Astrocyte of the spinal cord (primary cell): Measurements from ENCODE around the gene PDIA6.

Experiments
- DNase-seq: peaks from one replicate; pipeline ENCODE4 v3.0.0; 2011; ENCODE audit warnings: low read depth, low spot score
- H3K4me3 ChIP-seq: 2 replicates; pipeline ENCODE4 v1.5.1; 2011; ENCODE audit warnings: low read depth, mild to moderate bottlenecking, low read length, moderate library complexity
- CTCF ChIP-seq: IDR thresholded peaks from 2 replicates; pipeline ENCODE4 v1.5.1; 2012; ENCODE audit warnings: low read depth, mild to moderate bottlenecking, low read length, inconsistent platforms
- in situ Hi-C: cut with HindIII; loops from 2 replicates; pipeline ENCODE4 v1.10.0; 2017; ENCODE audit warnings: low sequenced_read_pairs

Gene PDIA6

GRCh38 chr2:10760794-10761504 is 51.6 kb downstream of the PDIA6 start:
- in situ Hi-C loops, result no loop called here
- DNase-seq, result no peak
- TF ChIP-seq CTCF, result no peak
- H3K4me3 ChIP-seq, result no peak overlapping the region

- no peak overlapping the region for H3K4me3 ChIP-seq
- TF ChIP-seq CTCF, result no peak
- DNase-seq, result no peak
- in situ Hi-C loops, result no loop called here
Observed at GRCh38 chr2:10759151-10759714, 53.4 kb downstream of the PDIA6 start.

- no peak for DNase-seq
- in situ Hi-C loops, result no loop called here
- TF ChIP-seq CTCF, result no peak
- H3K4me3 ChIP-seq, result no peak overlapping the region
Observed at GRCh38 chr2:10757814-10758286, 54.7 kb downstream of the PDIA6 start.

GRCh38 chr2:10755621-10756020 is 57.0 kb downstream of the PDIA6 start:
- no peak for DNase-seq

GRCh38 chr2:10753876-10754275 is 58.7 kb downstream of the PDIA6 start:
- DNase-seq, result no peak
- H3K4me3 ChIP-seq, result no peak overlapping the region
- in situ Hi-C loops, result no loop called here
- TF ChIP-seq CTCF, result no peak

More at GRCh38 chr2:10755621-10756020, 57.0 kb downstream of the PDIA6 start:
- H3K4me3 ChIP-seq, result no peak overlapping the region
- no peak for TF ChIP-seq CTCF
- in situ Hi-C loops, result no loop called here

- no peak for DNase-seq
- in situ Hi-C loops, result no loop called here
Observed at GRCh38 chr2:10753156-10753555, 59.4 kb downstream of the PDIA6 start.

More at GRCh38 chr2:10753156-10753555, 59.4 kb downstream of the PDIA6 start:
- TF ChIP-seq CTCF, result no peak
- no peak overlapping the region for H3K4me3 ChIP-seq
